GM12892 (cell line): ENCODE data around the gene TTC38.

Source experiments
- POLR2A ChIP-seq: IDR thresholded peaks from 2 replicates; pipeline ENCODE4 v1.6.1; 2011; ENCODE audit warnings: low read depth, low read length, control low read depth
- POLR2AphosphoS5 ChIP-seq: IDR thresholded peaks from 2 replicates; pipeline ENCODE4 v1.6.1; 2011; ENCODE audit warnings: low read depth, low read length, control low read depth
- TAF1 ChIP-seq: IDR thresholded peaks from 2 replicates; pipeline ENCODE4 v1.6.1; 2011; ENCODE audit warnings: low read depth, mild to moderate bottlenecking, control low read depth, low read length, borderline replicate concordance

- TF ChIP-seq POLR2A (no peak), POLR2AphosphoS5 (no peak), TAF1 (no peak)
These were observed 22.5 kb downstream of the TTC38 start for GRCh38 chr22:46290121-46290842.
